ENCODE measurements around the gene PLA2G6. TPM values are rescaled to one million over a fixed set of nuclear protein-coding genes. Genes with fewer than 3 reads are reported as not detected.
"Not testable (repeated sequence)": the region's sequence is repeated elsewhere in the genome, so short reads cannot be mapped to it uniquely, and the experiment has no call there.

Gene PLA2G6
- polyA plus RNA-seq, 1 donor = 71.1 TPM

GRCh38 chr22:38191055-38191454 is 9.4 kb upstream of the PLA2G6 start:
- no peak overlapping the region for H3K4me3 ChIP-seq (ENCODE audit: low read length)
- H3K4me1 ChIP-seq (ENCODE audit: control insufficient read depth, insufficient read depth, low read length) = peaks cover 29% of the 10 kb centered on the region
- no peaks in the 10 kb centered on the region for H3K36me3 ChIP-seq (ENCODE audit: control insufficient read depth, insufficient read depth, low read length)
- no peak overlapping the region for H3K27ac ChIP-seq (ENCODE audit: low read length)
- no peak for DNase-seq
- WGBS (ENCODE audit: insufficient coverage, low lambda C conversion rate) = no CpG with 5 or more reads among the region's 14 CpGs
- no peaks in the 10 kb centered on the region for H3K9me3 ChIP-seq (ENCODE audit: control insufficient read depth, low read depth, low read length)
- H3K27me3 ChIP-seq (ENCODE audit: control insufficient read depth, insufficient read depth, low read length) = no peaks in the 10 kb centered on the region

DNA sequence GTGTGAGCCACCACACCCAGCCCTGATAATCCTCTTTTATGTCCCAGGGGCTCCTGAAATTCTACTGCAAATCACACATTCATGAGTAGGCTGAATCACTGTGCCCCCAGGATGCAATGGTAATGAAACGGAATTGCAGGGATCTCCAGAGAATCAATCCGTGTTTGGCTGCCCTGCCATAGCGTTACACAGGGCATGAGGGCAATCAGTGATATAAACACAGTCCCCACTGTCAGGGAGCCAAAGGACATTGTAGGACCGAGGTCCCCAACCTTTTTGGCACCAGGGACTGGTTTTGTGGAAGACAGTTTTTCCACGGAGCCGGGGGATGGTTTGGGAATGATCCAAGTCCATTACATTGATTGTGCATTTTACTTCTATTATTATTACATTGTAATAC is 9.0 kb upstream of the PLA2G6 start:
- no peak overlapping the region for H3K27ac ChIP-seq (ENCODE audit: low read length)
- no peak overlapping the region for H3K4me3 ChIP-seq (ENCODE audit: low read length)
- DNase-seq = no peak
- no peaks in the 10 kb centered on the region for H3K9me3 ChIP-seq (ENCODE audit: control insufficient read depth, low read depth, low read length)
- peaks cover 29% of the 10 kb centered on the region for H3K4me1 ChIP-seq (ENCODE audit: control insufficient read depth, insufficient read depth, low read length)
- H3K27me3 ChIP-seq (ENCODE audit: control insufficient read depth, insufficient read depth, low read length) = no peaks in the 10 kb centered on the region
- no peaks in the 10 kb centered on the region for H3K36me3 ChIP-seq (ENCODE audit: control insufficient read depth, insufficient read depth, low read length)
- WGBS (ENCODE audit: insufficient coverage, low lambda C conversion rate) = no CpG with 5 or more reads among the region's 6 CpGs

DNA sequence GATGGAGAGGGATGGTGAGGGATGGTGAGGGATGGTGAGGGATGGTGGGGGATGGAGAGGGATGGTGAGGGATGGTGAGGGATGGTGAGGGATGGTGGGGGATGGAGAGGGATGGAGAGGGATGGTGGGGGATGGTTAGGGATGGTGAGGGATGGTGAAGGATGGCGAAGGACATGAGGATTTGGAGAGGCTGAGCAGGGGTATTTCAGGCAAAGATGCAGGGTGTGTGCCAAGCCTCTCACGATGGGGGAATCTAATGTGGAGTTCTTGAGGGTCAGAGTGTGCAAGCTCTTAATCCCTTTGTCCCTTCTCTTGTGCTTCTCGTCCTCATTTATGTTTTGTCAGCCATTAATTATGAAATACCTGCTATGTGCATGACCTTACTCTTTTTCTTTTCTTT is 7.5 kb upstream of the PLA2G6 start:
- Histone ChIP-seq H3K36me3 (ENCODE audit: control insufficient read depth, insufficient read depth, low read length) (no peaks in the 10 kb centered on the region), H3K27me3 (ENCODE audit: control insufficient read depth, insufficient read depth, low read length) (no peaks in the 10 kb centered on the region), H3K4me3 (ENCODE audit: low read length) (no peak overlapping the region), H3K27ac (ENCODE audit: low read length) (no peak overlapping the region), H3K9me3 (ENCODE audit: control insufficient read depth, low read depth, low read length) (no peaks in the 10 kb centered on the region), H3K4me1 (ENCODE audit: control insufficient read depth, insufficient read depth, low read length) (peaks cover 29% of the 10 kb centered on the region)
- WGBS (ENCODE audit: insufficient coverage, low lambda C conversion rate) = 95% methylated on average over 2 of the region's 3 CpGs
- no peak for DNase-seq

DNA sequence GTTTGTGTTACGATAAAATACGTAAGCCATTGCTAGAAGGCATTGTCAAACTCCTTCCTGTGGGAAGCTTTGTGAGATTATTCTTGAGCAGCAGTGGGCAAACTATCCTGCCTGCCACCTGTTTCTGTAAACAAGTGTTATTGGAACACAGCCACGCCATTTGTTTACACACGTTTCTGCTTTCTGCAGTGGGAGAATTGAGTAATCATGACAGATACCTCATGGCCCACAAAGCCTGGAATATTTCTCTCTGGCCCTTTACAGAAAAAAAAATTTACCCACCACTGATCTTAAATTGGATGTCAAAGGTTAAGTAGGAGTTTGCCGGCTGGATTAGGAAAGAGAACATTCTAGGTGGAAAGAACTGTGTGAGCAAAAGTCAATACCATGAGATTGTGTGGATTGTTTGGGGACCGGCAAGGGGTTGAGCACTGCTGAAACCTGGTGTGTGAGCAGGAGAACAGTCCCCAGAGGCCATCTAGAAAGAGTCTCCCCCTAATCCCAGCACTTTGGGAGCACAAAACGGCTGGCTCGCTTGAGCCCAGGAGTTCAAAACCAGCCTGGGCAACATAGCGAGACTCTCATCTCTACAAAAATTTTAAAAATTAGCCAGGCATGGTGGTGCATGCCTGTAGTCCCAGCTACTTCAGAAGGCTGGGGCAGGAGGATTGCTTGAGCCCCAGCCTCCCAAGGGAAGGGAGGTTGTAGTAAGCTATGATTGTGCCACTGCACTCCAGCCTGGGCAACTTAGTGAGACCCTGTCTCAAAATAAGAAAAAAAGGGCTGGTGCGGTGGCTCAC is 6.0 kb upstream of the PLA2G6 start:
- H3K9me3 ChIP-seq (ENCODE audit: control insufficient read depth, low read depth, low read length) = no peaks in the 10 kb centered on the region
- peak in 1 of 2 donors; percentile 22 for DNase-seq
- H3K36me3 ChIP-seq (ENCODE audit: control insufficient read depth, insufficient read depth, low read length) = no peaks in the 10 kb centered on the region
- H3K4me1 ChIP-seq (ENCODE audit: control insufficient read depth, insufficient read depth, low read length) = peaks cover 19% of the 10 kb centered on the region
- no peak overlapping the region for H3K4me3 ChIP-seq (ENCODE audit: low read length)
- no peak overlapping the region for H3K27ac ChIP-seq (ENCODE audit: low read length)
- WGBS (ENCODE audit: insufficient coverage, low lambda C conversion rate) = 100% methylated on average over 1 of the region's 10 CpGs
- no peaks in the 10 kb centered on the region for H3K27me3 ChIP-seq (ENCODE audit: control insufficient read depth, insufficient read depth, low read length)

- no peaks in the 10 kb centered on the region for H3K9me3 ChIP-seq (ENCODE audit: control insufficient read depth, low read depth, low read length)
- DNase-seq = no peak
- 63% methylated on average over 3 of the region's 5 CpGs for WGBS (ENCODE audit: insufficient coverage, low lambda C conversion rate)
- no peak overlapping the region for H3K27ac ChIP-seq (ENCODE audit: low read length)
- H3K4me3 ChIP-seq (ENCODE audit: low read length) = no peak overlapping the region
- H3K36me3 ChIP-seq (ENCODE audit: control insufficient read depth, insufficient read depth, low read length) = no peaks in the 10 kb centered on the region
- peaks cover 12% of the 10 kb centered on the region for H3K4me1 ChIP-seq (ENCODE audit: control insufficient read depth, insufficient read depth, low read length)
- no peaks in the 10 kb centered on the region for H3K27me3 ChIP-seq (ENCODE audit: control insufficient read depth, insufficient read depth, low read length)
These were observed 4.8 kb upstream of the PLA2G6 start for GRCh38 chr22:38186429-38186828.

DNA sequence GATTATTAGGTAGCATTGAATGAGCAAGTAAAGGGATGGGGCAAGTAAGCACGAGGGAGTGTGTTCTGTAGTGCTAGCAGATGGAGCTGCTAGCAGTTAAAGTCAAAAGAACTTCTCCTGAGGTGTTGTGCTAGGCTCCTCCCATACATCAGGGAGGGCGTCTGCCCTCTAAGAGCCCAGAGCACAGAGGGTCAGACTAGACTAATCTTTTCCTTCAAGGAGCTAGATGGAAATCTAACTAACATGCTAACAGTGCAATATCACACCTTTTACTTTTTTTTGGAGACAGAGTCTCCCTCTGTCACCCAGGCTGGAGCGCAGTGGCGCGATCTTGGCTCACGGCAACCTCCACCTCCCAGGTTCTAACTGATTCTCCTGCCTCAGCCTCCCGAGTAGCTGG is 3.2 kb upstream of the PLA2G6 start:
- Histone ChIP-seq H3K4me1 (ENCODE audit: control insufficient read depth, insufficient read depth, low read length) (peaks cover 18% of the 10 kb centered on the region), H3K36me3 (ENCODE audit: control insufficient read depth, insufficient read depth, low read length) (no peaks in the 10 kb centered on the region), H3K4me3 (ENCODE audit: low read length) (no peak overlapping the region), H3K9me3 (ENCODE audit: control insufficient read depth, low read depth, low read length) (no peaks in the 10 kb centered on the region), H3K27me3 (ENCODE audit: control insufficient read depth, insufficient read depth, low read length) (no peaks in the 10 kb centered on the region), H3K27ac (ENCODE audit: low read length) (no peak overlapping the region)
- DNase-seq = no peak
- WGBS (ENCODE audit: insufficient coverage, low lambda C conversion rate) = no CpG with 5 or more reads among the region's 7 CpGs

GRCh38 chr22:38180841-38181452 is 683 bp downstream of the PLA2G6 start:
- Histone ChIP-seq H3K27ac (ENCODE audit: low read length) (peak overlapping the region; percentile 97), H3K4me3 (ENCODE audit: low read length) (peak overlapping the region; percentile 77), H3K36me3 (ENCODE audit: control insufficient read depth, insufficient read depth, low read length) (no peaks in the 10 kb centered on the region), H3K9me3 (ENCODE audit: control insufficient read depth, low read depth, low read length) (no peaks in the 10 kb centered on the region), H3K27me3 (ENCODE audit: control insufficient read depth, insufficient read depth, low read length) (no peaks in the 10 kb centered on the region), H3K4me1 (ENCODE audit: control insufficient read depth, insufficient read depth, low read length) (peaks cover 29% of the 10 kb centered on the region)
- WGBS (ENCODE audit: insufficient coverage, low lambda C conversion rate) = 10% methylated on average over 2 of the region's 14 CpGs
- DNase-seq = peak; percentile 80 to 87

DNA sequence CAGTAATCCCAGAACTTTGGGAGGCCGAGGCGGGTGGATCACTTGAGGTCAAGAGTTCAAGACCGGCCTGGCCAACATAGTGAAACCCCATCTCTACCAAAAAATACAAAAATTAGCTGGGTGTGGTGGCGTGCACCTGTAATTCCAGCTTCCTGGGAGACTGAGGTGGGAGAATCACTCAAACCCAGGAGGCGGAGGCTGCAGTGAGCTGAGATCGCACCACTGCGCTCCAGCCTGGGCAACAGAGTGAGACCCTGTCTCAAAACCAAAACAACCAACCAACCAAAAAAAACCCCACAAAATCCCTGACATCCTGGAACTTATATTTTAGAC is 3.1 kb downstream of the PLA2G6 start:
- no CpG with 5 or more reads among the region's 7 CpGs for WGBS (ENCODE audit: insufficient coverage, low lambda C conversion rate)
- not testable (repeated sequence) for H3K36me3 ChIP-seq (ENCODE audit: control insufficient read depth, insufficient read depth, low read length); H3K4me3 ChIP-seq (ENCODE audit: low read length); H3K27me3 ChIP-seq (ENCODE audit: control insufficient read depth, insufficient read depth, low read length); DNase-seq; H3K9me3 ChIP-seq (ENCODE audit: control insufficient read depth, low read depth, low read length)
- Histone ChIP-seq H3K27ac (ENCODE audit: low read length) (peak overlapping the region; percentile 70), H3K4me1 (ENCODE audit: control insufficient read depth, insufficient read depth, low read length) (peaks cover 29% of the 10 kb centered on the region)

- H3K36me3 ChIP-seq (ENCODE audit: control insufficient read depth, insufficient read depth, low read length) = no peaks in the 10 kb centered on the region
- no peak overlapping the region for H3K4me3 ChIP-seq (ENCODE audit: low read length)
- H3K4me1 ChIP-seq (ENCODE audit: control insufficient read depth, insufficient read depth, low read length) = peaks cover 29% of the 10 kb centered on the region
- H3K9me3 ChIP-seq (ENCODE audit: control insufficient read depth, low read depth, low read length) = no peaks in the 10 kb centered on the region
- no peaks in the 10 kb centered on the region for H3K27me3 ChIP-seq (ENCODE audit: control insufficient read depth, insufficient read depth, low read length)
- peak overlapping the region; percentile 70 for H3K27ac ChIP-seq (ENCODE audit: low read length)
- WGBS (ENCODE audit: insufficient coverage, low lambda C conversion rate) = no CpG with 5 or more reads among the region's 15 CpGs
- peak in 1 of 2 donors; percentile 84 for DNase-seq
These were observed 3.6 kb downstream of the PLA2G6 start for GRCh38 chr22:38177926-38178604.

GRCh38 chr22:38177571-38177925 is 4.1 kb downstream of the PLA2G6 start:
- not testable (repeated sequence) for H3K9me3 ChIP-seq (ENCODE audit: control insufficient read depth, low read depth, low read length); H3K27me3 ChIP-seq (ENCODE audit: control insufficient read depth, insufficient read depth, low read length); H3K4me3 ChIP-seq (ENCODE audit: low read length); H3K36me3 ChIP-seq (ENCODE audit: control insufficient read depth, insufficient read depth, low read length); DNase-seq
- no CpG with 5 or more reads among the region's 9 CpGs for WGBS (ENCODE audit: insufficient coverage, low lambda C conversion rate)
- peak overlapping the region; percentile 70 for H3K27ac ChIP-seq (ENCODE audit: low read length)
- peaks cover 29% of the 10 kb centered on the region for H3K4me1 ChIP-seq (ENCODE audit: control insufficient read depth, insufficient read depth, low read length)
